Measurements from ENCODE around the gene CCDC88B.

CCDC88B gene

GRCh38 chr11:64339754-64340408 is at the start of gene CCDC88B:
TSS of gene CCDC88B (plus strand) at chr11:64340204. CDS start at chr11:64340267, 63 bp downstream.
- DNase-seq, result peak; percentile 72

- no peak for DNase-seq
These were observed 49.4 kb upstream of the CCDC88B start for GRCh38 chr11:64290352-64291261.

GRCh38 chr11:64291262-64291751 is 48.7 kb upstream of the CCDC88B start, which contains the start of gene KCNK4:
TSS of gene KCNK4 (plus strand) at chr11:64291302. CDS start at chr11:64293019, 1,717 bp downstream.
- no peak for DNase-seq

- DNase-seq, result no peak
These were observed 48.1 kb upstream of the CCDC88B start for GRCh38 chr11:64291752-64292459.

- no peak for DNase-seq
These were observed 47.3 kb upstream of the CCDC88B start for GRCh38 chr11:64292460-64293254.

GRCh38 chr11:64294774-64295173 is 45.2 kb upstream of the CCDC88B start:
- DNase-seq, result no peak

GRCh38 chr11:64295760-64296159 is 44.2 kb upstream of the CCDC88B start:
- DNase-seq, result no peak

- DNase-seq, result no peak
These were observed 43.8 kb upstream of the CCDC88B start for GRCh38 chr11:64296236-64296635.

GRCh38 chr11:64296830-64297698 is 42.9 kb upstream of the CCDC88B start:
- no peak for DNase-seq

- DNase-seq, result no peak
These were observed 42.2 kb upstream of the CCDC88B start for GRCh38 chr11:64297699-64298358.

- no peak for DNase-seq
These were observed 40.8 kb upstream of the CCDC88B start for GRCh38 chr11:64298966-64299846.

GRCh38 chr11:64299847-64300648 is 40.0 kb upstream of the CCDC88B start, which contains the start of gene CATSPERZ:
TSS of gene CATSPERZ (plus strand) at chr11:64300358. CDS start at chr11:64300411, 53 bp downstream.
- no peak for DNase-seq

GRCh38 chr11:64303109-64304031 is 36.6 kb upstream of the CCDC88B start:
- no peak for DNase-seq

- DNase-seq, result no peak
These were observed 36.0 kb upstream of the CCDC88B start for GRCh38 chr11:64304032-64304315.

- peak; percentile 97 for DNase-seq
These were observed 35.5 kb upstream of the CCDC88B start for GRCh38 chr11:64304316-64305072.

GRCh38 chr11:64305075-64305690 is 34.8 kb upstream of the CCDC88B start, which contains the start of gene ESRRA:
TSS of gene ESRRA (plus strand) at chr11:64305524. CDS start at chr11:64307180, 1,656 bp downstream.
- DNase-seq, result peak; percentile 100
